GM12892 (cell line): ENCODE measurements around the gene DCUN1D4.

ENCODE experiments used
- POLR2A ChIP-seq: IDR thresholded peaks from 2 replicates; pipeline ENCODE4 v1.6.1; 2011; ENCODE audit warnings: low read depth, low read length, control low read depth
- POLR2AphosphoS5 ChIP-seq: IDR thresholded peaks from 2 replicates; pipeline ENCODE4 v1.6.1; 2011; ENCODE audit warnings: low read depth, low read length, control low read depth
- TAF1 ChIP-seq: IDR thresholded peaks from 2 replicates; pipeline ENCODE4 v1.6.1; 2011; ENCODE audit warnings: low read depth, mild to moderate bottlenecking, control low read depth, low read length, borderline replicate concordance

- no peak for TF ChIP-seq TAF1
- TF ChIP-seq POLR2A, result no peak
- TF ChIP-seq POLR2AphosphoS5, result no peak
These were observed 82.4 kb downstream of the DCUN1D4 start for GRCh38 chr4:51925307-51925706.
